HG02610 (cell line): Measurements from ENCODE around the gene GJD4.

ENCODE experiments used
- ATAC-seq: cut with Tn5 transposase; IDR thresholded peaks from one replicate; pipeline ENCODE4 v1.9.1; 2021; ENCODE audit warnings: mild to moderate bottlenecking, moderate library complexity; ENCODE audit not compliant: unreplicated experiment

GJD4 gene

DNA sequence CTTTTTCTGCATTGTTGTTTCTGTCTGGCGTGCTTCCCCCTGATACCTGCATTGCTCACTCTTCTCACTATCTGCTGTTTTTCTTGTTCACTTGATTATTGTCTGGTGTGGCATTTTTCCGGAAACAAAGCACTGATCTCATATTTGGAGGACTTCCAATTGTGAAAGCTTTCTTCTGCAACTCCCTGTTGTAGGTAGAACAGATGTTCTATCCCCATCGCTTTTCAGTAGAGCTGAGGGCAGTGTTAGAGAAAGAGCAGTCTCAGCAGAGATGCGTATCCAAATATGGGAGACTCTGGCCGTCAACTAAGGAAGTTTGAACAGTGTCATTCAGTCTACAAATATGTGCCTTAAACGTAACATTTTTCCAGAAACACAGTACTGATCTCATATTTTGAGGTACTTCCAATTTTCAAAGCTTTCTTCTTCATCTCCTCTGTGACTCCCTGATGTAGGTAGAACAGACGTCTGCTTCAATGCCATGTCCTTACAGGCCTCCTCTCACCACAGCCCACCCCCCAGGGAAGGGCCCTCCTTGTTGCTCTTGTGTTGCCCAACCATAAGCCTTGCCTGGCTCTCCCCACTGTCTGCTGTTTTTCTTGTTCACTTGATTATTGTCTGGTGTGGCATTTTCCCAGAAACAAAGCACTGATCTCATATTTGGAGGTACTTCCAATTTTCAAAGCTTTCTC is 27.1 kb upstream of the GJD4 start:
- no peak for ATAC-seq

DNA sequence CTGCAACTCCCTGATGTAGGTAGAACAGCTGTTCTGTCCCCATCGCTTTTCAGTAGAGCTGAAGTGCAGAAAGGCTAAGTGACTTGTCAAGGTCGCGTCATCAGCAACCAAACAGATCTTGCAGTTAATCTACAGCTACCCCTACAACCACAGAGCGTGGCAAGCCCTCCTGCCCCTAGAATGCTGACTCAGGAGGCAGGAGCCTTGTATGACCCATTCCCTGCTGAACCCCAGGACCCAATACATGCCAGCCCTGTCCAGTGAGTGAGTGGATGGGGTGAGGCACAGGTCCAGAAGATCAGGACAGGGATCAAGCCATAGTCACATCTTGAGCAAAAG is 26.6 kb upstream of the GJD4 start:
- no peak for ATAC-seq

DNA sequence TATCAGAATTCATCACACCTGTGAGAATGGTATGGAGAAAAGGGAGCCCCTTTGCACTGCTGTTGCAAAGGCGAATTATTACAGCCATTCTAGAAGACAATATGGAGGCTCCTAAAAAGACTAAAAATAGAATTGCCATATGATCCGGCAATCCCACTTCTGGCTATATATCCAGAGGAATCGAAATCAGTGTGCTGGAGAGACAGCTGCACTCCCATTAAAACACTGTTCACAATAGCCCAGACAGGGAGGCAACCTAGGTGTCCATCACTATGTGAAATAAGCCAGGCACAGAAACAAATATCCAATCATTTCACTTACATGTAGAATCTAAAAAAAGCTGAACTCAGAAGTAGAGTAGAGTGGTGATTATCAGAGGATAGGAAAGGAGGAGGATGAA is 26.0 kb upstream of the GJD4 start:
- no peak for ATAC-seq

DNA sequence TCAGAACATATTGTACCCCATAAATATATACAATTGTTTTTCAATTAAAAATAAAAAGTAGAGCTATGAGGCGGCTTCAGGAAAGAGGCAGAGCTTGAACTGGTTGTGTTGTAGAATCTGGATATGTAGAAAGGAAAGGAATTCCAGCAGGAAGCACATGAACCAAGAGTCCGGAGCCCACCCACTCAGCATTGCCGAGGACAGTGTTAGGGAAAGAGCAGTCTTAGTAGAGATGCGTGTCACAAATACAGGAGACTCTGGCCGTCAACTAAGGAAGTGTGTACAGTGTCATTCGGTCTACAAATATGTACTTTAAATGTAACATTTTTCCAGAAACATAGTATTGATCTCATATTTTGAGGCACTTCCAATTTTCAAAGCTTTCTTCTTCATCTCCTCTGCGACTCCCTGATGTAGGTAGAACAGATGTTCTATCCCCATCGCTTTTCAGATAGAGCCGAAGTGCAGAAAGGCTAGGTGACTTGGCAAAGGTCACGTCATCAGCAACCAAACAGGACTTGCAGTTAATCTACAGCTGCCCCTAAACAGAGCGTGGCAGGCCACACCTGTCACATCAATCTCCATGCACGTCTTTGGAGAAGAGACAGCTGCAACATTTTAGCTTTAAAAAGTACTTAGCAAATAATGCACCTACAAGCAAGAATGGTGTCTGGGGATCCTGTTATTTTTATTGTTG is 25.3 kb upstream of the GJD4 start:
- ATAC-seq = no peak

DNA sequence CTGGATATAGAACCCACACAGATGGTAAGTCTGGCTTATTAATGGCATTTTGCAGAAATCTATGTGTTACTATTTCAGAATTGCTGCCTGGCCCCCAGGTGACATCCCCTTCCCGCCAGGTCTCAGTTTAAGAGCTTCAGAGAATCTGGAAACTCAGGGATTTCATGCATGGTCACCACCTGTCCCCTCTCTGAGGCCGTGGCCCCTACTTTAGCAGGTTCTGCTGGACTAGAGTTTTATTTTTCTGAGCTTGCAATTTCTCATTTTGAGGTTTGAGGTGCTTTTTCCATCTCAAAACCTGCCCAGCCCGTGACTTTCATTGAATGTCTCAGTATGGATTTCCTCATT is 24.7 kb upstream of the GJD4 start:
- ATAC-seq = no peak

DNA sequence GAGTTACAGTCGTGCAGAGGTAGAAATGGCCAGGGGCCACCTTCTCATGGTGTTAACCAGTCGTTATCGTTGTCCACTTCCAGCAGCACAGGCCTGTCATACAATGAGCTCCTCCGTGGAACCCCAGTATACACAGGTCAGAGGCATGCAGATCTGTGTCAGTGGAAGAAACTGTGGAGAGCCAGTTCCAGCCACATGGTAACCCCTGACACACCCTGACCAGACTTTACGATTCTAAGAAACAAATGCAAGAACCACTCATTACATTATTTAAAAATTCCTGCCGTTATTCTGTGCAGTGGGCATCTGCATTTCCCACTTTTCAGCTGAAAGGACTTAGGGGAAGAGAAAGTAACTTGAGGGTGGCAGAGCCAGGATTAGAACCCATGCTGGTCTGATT is 23.5 kb upstream of the GJD4 start:
- no peak for ATAC-seq

DNA sequence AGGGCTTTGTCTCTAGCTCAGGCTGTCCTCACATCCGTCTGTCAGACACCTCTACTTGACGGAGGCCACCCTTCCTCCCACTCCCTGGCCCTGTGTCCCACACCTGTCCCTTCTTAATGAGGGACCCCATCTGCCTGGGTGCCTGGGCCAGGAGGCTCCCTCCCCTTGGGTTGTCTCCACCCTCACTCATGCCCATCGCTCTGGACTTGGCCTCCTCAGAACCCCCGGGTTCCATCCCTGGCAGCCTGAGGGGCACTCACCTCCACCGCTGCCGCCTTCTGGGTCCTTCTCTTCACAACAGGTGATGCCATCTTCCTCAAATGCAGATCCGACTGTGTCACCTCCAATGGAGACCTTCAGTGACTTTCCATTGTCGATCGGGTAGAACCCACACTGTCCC is 20.2 kb upstream of the GJD4 start:
- ATAC-seq = no peak

DNA sequence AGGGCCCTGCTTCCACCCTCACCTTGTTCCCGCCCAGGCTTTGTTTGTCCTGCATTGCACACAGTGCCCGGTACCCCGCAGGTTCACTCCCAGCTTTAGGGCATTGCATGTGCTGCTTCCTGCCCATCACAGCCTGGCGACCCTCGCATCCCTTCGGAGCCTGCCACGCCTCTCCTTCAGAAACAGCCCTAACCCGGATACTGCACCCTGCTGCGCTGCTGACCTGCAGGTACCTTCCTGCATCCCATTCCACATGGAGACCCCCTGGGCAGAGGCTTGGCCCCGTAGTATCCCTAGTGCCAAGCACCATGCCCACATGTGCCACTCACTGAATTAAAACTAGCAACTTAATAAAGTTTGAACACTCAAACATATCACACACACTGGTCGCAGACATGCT is 19.8 kb upstream of the GJD4 start:
- ATAC-seq = no peak

DNA sequence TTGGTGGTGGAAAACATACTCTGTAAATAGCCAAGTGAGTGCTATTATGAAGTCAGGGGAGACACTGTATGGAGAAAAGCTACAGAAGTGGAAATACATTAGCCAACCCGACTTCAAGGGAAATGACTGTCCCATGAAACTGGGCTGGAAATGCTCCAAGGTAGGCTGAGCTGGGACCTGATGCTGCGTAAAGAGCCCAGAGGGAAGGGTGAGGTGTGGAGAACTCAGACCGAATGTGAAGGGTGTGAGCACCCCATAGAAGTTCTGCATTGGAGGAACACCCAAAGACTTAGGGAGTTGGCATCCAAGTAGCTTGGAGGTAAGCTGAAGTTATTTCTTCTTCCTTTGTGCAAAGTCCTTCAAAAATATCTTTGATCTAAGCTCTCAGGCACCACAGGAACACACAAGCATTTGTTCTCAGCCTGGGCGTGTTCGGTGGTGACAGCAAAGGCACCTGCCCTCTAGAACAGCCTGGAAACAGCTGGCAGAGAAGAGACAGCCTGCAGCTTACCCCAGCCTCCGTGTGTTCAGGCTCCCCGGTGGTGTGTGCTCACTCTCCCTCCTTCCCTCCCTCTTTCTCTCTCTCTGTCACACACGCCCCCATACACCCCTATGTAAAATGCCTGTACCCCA is 19.1 kb upstream of the GJD4 start:
- no peak for ATAC-seq

DNA sequence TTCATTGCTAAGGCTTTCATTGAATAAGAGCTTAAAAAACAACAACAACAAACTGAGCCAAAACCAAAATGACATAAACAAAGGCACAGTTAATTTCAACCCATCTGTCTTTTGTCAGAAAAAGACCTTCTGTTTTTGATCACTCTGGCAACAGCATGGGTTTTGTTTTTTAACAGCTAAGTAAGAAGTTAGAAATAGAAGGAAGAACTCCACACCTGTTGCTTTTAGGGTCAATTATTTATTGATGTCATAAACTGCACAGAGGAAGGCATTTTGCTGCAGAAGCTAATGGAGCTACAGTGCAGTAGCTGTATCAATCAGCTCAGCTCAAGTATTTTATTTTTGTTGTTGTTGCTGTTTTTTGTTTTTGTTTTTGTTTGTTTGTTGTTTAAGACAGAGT is 16.3 kb upstream of the GJD4 start:
- ATAC-seq = no peak

DNA sequence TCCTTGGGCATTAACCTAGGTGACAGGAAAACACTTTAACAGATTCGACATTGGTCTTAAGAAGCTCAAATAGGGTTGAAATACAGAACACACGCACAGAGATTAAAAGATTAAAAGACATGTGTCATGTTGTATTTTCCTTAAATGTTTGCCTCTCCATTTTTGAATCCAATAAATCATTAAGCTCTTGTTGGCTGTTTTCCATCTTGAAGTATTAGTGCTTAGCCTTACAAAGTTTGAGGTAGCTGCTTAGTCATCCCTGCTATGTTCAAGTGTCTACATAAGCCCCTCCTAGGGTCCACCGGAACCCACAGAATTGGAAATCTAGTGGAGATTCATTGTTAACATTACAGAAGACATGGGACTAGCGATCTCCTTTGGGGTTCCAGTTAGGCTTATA is 12.7 kb upstream of the GJD4 start:
- no peak for ATAC-seq

DNA sequence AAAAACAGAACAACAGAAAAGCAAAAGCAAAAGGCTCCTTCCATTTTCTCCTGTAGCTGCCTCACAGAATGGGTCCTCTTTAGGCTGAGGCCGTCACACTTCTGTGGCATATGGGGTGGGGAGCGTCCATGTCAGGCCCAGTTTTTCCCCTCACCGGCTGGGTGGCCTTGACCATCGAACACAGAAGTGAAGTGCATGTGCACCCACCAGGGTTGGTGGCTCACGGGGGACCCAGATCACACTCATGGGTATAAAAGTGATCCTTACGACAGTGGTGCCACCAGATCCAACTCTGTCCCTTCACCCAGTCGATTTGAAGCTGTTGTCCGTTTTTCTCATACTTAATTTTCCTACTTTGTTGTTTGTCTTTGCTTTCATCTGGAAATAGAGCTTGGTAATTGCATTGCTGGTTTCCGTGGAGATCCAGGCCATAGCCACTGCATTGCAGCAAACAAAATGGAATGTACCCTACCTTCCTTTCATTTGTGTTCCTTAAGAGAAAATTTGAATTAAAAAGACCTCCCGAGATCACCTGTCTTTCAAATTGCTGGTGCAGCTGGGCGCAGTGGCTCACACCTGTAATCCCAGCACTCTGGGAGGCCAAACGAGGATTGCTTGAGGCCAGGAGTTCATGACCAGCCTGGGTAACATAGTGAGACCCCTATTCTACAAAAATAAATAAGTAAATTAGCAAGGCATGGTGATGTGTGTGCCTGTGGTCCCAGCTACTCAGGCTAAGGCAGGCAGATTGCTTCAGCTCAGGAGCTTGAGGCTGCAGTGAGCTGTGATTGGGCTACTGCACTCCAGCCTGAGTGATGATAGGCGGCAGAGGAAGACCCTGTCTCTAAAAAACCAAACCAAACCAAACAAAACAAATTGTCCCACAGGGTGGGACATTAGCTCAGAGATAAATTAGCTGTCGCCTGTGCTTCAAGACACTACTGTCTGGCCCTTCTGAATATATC is 10.7 kb upstream of the GJD4 start:
- ATAC-seq = no peak

DNA sequence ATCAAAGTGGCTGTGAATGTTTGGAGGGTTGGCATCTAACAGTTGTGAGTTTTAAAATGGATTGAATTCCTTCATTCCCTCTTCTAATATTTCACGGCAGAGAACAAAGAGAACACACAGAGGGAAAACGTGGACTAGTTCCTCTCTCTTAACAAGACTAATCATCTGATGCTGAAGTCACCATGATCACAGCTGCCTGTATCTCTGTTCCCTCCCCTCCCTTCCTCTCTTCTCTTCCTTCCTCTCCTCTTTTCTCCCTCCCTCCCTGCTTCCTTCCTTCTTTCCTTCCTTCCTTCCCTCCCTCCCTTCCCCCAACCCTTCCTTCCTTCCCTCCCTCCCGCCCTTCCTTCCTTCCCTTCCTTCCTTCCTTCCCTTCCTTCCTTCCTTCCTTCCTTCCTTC is 10.0 kb upstream of the GJD4 start:
- no peak for ATAC-seq

DNA sequence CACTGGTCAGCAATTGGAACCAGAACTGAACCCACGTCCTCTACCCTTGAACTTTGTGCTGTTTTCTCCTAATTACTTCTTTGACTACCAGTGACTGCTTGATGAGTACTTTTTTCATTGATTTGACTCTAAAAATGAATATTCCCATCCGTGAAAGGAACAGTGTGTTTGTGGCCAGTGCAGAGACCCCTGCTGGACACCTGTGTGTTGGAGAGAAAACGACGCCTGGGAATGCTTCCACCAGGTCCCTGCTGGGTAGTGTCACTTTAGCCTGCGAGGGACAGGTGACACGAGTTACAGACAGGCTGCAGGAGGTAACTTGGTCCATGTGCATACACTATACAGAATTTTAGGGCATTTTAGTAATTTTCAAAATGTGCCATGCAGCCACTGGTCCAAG is 6.8 kb upstream of the GJD4 start:
- ATAC-seq = no peak

DNA sequence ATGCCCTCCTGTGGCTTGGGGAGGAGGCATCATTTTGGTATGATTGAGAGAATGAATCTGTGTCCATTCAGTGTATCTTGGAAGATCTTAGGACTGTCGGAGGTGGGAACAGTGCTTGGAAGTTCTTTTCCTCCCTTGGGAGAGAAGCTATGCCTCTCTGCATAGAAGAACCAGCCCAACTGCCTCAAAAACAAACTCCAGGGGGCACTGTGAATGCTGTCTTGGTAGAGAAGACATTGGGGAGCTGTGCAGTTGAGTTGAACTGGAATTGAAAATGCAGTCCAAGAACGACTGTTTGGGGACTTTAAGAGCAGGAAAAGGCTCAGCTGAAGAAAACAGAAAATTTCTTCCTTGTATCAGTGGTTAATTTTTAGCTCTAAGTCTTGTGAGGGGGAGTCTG is 4.9 kb upstream of the GJD4 start:
- no peak for ATAC-seq

DNA sequence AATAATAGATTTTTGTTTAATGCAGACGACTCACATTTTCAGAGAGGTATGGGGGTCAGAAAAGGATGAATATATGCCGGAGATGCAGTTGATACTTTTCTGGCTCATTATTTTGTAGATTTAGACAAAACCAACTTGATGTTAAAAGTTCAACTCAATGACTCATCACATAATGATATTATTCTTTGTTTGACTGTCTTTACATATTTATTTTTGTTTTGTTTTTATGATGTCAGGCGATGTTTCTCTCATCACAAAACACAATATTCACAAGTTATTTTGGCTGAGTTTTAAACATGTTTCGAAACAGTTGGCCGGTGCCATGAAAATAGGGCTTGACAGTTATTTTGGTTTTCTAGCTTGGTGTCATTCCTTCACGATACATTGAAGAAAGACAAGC is 1.3 kb downstream of the GJD4 start:
- ATAC-seq = no peak

DNA sequence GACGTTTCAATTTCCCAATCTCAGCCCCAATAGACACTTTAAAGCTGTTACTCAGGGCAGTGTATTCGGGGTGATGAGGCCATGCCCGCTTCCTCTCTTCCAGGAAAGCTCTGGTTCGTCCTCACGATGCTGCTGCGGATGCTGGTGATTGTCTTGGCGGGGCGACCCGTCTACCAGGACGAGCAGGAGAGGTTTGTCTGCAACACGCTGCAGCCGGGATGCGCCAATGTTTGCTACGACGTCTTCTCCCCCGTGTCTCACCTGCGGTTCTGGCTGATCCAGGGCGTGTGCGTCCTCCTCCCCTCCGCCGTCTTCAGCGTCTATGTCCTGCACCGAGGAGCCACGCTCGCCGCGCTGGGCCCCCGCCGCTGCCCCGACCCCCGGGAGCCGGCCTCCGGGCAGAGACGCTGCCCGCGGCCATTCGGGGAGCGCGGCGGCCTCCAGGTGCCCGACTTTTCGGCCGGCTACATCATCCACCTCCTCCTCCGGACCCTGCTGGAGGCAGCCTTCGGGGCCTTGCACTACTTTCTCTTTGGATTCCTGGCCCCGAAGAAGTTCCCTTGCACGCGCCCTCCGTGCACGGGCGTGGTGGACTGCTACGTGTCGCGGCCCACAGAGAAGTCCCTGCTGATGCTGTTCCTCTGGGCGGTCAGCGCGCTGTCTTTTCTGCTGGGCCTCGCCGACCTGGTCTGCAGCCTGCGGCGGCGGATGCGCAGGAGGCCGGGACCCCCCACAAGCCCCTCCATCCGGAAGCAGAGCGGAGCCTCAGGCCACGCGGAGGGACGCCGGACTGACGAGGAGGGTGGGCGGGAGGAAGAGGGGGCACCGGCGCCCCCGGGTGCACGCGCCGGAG is 2.6 kb downstream of the GJD4 start:
- no peak for ATAC-seq

DNA sequence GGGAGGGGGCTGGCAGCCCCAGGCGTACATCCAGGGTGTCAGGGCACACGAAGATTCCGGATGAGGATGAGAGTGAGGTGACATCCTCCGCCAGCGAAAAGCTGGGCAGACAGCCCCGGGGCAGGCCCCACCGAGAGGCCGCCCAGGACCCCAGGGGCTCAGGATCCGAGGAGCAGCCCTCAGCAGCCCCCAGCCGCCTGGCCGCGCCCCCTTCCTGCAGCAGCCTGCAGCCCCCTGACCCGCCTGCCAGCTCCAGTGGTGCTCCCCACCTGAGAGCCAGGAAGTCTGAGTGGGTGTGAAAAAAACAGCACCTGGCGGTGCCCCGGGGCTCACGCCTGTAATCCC is 3.2 kb downstream of the GJD4 start:
- ATAC-seq = no peak

DNA sequence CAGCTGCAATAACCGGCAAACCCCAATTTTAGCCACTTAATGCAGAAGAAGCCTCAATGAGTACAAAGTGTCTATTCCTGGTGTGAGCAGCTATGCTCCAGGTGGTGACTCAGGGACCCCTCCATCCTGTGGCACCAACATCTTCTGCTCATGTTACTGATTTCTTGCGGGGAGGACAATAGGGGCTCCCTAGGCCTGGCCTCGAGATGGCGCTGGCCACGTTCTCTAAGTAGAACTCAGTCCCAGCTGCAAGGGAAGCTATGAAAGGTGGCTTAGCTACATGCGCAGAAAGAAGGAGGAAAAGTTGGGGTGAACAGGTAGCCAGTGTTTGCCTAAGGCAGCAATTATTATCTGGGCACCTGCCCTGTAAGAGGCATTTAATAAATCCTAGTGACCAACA is 6.6 kb downstream of the GJD4 start:
- ATAC-seq = no peak

DNA sequence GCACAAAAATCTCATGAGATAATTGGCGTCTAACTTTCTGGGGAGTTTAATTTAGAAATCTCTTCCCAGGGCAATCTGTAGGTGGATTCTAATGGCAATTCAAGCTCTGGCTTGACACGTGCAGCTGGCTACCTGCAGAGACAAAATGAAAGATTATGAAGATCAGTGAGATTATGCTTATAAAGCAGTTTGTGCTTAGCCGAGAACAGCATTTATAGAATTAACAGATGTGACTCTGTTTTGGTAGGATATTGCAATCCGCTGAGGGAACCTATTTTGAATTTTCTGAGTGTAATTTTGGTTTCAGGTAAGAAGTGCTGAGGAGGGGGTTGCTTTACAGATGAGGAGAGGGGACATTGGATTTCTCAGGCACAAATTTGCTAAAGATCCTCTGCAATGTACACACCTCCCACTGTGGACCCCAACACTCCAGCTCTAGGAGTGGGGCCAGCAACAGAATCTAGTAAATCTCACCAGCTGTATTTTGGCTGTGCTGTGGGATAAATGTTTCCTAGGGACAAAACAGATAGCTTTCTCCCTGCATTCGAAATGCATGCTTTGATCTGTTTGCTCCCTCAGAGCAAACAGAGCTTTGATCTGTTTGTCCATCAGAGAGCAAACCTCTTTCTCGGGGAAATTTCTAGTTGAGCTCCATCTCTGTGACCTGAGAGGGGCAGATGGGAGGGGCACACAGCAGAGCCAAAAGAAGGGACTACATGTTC is 7.4 kb downstream of the GJD4 start:
- no peak for ATAC-seq
